HG03571 (cell line): ENCODE measurements around the gene CEACAM4.
"Not testable (repeated sequence)": the region's sequence is repeated elsewhere in the genome, so short reads cannot be mapped to it uniquely, and the experiment has no call there.

ENCODE experiments used
- ATAC-seq: cut with Tn5 transposase; IDR thresholded peaks from one replicate; pipeline ENCODE4 v1.9.1; 2021; ENCODE audit not compliant: unreplicated experiment

Gene CEACAM4

DNA sequence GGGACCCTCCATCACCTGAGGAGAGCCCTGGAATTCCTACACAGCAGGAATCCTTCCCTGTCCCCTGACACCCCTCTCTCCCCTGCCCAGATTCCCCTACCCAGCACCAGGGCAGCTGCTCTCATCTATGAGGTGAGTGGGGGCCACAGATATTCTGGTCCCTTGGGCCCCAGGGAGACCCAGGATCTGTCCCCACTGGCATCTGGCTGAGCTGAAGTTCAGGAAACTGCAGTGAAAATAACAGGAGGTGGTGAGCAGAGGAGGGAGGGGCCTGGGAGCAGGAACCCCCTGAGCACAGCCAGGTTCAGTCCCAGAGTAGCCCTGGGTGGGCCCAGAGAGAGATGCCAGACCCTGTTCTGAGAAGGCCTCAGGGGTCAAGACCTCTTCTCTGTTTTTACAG, 40.8 kb downstream of the CEACAM4 start:
- no peak for ATAC-seq

DNA sequence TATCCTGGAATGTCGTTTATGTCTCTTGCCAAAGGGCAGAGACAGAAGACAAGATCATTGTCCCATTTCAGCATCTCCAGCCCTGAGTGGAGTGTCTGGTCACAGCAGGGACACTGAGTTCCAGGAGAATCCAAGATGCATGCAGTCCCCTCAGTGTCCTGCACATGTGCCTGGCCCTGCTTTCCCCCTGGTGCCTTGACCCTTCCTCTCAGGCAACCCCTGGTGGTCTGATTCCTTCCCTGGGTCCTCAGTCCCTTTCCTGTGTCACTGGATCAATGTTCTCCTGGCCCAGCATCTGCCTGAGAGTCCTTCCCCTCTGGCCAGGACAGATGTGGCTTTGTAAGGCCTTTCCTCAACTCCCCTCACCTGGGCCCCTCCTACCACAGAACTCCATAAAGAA, 41.9 kb downstream of the CEACAM4 start:
- ATAC-seq: no peak

DNA sequence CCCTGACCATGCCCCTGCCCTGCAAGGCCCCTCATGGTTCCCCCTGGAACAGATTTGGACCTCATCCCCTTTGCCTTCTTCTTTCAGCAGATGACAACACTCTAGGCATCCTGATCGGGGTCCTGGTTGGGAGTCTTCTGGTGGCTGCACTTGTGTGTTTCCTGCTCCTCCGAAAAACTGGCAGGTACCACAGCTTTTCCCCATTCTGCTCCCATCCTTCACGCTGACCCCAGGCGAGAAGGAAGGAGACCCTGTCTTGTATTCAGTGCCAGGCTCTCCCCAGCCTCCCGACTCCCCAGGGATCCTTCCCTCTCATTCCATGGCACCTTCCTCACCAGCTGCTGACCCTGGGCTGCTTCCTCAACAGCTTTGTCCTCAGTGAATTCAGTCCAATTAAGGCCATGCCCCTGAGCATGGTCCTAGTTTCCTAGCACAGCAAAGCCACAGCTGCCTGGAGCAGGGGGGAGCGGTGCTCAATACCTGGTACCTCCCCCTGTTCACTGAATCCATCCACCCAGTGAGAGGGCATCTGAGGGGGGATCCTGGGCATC, 42.5 kb downstream of the CEACAM4 start:
- ATAC-seq: no peak

DNA sequence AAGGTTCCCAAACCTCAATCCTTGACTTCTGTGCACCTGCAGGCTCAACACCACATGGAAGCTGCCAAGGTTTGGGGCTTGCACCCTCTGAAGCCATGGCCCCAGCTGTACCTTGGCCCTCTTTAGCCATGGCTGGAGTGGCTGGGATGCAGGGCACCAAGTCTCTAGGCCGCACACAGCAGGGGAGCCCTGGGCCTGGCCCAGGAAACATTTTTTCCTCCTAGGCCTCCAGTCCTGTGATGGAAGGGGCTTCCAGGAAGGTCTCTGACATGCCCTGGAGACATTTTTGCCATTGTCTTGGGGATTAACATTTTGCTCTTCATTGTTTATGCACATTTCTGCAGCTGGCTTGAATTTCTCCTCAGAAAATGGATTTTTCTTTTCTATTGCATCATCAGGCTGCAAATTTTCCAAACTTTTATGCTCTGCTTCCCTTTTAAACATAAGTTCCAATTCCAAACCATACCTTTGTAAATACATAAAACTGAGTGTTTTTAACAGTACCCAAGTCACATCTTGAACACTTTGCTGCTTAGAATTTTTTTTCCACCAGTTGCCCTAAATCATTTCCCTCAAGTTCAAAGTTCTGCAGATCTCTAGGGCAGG, 44.2 kb downstream of the CEACAM4 start:
- ATAC-seq: not testable (repeated sequence)

DNA sequence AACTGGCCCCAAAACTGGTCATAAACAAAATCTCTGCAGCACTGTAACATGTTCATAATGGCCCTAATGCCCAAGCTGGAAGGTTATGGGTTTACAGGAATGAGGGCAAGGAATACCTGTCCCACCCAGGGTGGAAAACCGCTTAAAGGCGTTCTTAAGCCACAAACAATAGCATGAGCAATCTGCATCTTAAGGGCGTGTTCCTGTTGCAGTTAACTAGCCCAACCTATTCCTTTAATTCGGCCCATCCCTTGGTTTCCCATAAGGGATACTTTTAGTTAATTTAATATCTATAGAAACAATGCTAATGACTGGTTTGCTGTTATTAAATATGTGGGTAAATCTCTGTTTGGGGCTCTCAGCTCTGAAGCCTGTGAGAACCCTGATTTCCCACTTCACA, 45.8 kb downstream of the CEACAM4 start:
- ATAC-seq: not testable (repeated sequence)

DNA sequence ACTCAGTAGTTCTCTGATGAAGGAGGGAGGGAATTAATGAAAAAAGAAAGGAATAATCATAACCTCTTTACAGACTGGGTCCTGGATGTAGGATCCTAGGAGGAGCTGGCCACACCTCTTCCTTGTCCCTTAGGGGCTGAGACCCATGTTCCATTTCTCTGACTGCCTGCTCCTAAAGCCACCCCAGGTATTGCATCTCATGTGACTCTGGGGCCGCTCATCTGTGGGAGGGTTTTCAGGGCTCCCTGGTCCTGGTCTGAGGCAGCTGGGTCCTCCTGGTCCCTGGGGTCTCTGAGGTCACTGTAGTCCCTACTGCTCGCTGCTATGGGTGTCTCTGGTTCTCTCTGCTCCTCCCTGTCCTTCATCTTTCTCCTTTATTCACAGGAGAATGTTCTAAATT, 48.0 kb downstream of the CEACAM4 start:
- no peak for ATAC-seq

DNA sequence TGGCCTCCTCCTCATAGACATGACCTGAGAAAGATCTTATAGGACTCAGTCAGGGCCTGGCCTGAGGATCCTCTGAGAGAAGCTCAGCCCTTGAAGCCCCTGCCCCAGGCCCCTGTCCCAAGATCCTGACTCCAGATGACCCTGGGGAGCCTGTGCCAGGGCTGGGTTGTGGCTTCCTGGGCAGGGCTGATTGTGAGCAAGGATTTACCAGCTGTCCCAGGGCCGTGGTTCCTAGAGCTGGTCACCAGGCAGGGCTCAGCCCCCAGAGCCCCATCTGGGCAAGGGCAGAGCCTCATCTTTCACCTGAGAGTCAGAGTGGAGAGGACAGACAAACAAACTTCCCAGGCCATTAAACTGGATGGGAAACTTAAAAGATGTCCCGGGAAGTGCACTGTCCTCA, 49.0 kb downstream of the CEACAM4 start:
- no peak for ATAC-seq

DNA sequence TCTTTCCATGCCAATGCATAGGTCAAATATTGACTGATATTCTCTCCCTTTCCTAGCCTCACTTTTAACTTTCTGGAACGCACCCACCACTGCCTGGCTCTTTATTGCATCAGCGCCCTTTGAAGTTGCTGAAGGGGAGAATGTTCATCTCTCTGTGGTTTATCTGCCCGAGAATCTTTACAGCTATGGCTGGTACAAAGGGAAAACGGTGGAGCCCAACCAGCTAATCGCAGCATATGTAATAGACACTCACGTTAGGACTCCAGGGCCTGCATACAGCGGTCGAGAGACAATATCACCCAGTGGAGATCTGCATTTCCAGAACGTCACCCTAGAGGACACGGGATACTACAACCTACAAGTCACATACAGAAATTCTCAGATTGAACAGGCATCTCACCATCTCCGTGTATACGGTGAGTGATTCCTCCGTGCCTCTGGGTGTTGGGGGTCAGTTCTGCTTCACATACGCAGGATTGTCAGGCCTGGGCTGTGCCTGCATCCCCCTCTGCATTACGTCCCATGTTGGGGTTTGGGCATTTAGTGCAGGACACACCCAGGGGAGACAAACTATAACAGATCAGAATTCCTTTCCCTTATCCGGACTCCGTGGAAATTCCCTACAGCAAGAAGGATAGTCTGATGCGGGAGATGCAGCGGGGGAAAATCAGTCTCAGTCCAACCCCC, 49.6 kb downstream of the CEACAM4 start:
- no peak for ATAC-seq

DNA sequence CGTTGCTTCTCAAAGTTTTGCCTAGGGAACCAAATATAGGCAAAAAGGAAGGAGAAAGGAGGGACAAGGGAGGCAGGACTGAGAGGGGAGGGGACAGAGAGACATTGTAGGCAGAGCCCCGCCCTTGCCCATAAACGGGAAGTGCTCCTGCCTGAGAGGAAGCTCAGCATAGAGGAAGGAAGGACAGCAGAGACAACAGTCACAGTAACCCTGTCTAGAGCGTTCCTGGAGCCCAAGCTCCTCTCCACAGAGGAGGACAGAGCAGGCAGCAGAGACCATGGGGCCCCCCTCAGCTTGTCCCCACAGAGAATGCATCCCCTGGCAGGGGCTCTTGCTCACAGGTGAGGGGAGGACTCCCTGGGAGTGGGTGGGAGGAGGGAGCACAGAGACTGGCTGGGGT, 50.9 kb downstream of the CEACAM4 start, which contains the start of gene CEACAM21:
CEACAM21 (plus strand) TSS at position 169 of the 400 bp plus-strand sequence; CDS start at position 278, 109 bp downstream.
- no peak for ATAC-seq

DNA sequence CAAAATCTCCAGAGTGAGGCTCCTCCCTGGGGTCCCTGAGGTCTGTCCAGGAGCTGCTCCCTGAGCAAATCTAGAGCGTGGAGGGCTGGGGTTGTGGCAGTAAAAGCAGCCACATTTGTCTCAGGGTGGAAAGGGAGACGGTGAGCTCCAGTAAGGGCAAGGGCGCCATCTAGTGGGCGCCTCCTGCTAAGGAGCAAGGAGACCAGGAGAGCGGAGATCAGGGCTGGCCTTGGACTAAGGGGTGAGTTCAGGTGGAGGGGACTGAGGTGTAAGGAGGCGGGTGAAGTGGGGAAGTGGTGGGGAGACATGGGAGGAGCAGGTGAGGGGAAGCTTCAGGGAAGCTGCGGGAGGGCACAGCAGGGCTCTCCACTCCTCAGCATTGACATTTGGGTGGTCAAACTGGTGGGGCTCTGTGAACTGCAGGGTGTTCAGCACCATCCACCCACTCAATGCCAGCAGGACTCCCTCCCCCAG, 56.2 kb downstream of the CEACAM4 start:
- no peak for ATAC-seq

DNA sequence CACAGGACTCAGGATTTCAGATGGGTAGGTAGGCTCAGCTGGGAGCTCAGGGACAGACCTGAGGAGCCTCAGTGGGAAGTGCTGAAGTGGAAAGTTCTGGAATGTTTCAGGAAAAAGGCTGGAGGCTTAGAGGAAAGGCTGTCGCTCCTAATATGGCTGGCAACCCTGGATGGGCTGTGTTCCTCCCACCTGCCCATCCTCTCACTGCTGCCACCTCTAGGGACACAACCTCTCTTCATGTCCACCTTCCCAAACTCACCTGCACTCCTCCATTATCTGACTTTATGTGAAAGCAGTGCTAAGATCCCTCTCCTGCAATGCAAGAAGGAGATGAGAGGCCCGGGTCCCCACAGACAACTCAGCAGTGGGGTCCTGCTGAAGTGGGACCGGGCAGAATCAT, 56.7 kb downstream of the CEACAM4 start:
- no peak for ATAC-seq

DNA sequence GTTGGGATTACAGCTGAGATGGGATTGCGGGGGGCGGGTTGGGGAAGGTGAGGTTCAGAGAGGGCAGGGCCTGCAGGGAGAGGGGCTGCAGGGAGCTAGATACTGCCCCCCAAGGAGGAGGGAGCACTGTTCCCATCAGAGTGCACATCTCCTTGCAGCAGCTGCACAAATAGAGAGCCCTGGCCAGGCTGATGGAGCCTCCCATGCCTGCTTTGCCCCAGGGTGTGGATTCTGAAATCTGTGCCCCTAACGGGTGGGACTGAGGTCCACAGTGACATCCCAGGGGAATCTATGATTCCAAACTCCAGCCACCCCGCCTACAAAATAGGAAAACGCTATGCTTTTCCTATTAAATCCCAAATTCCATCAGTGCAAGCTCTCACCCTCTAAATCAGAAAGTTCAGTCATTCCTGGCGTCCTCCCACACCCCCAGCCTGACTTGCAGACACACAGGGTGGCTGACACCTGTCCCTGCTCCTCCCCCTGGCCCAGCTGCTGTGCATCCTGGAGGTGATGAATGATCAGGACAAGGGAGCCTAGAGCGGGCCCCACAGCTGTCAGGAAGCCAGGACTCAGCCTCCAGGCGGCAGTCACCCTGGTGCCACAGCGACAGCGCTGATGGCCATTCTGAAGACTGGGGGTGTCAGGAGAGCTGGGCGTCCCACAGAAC, 57.3 kb downstream of the CEACAM4 start:
- no peak for ATAC-seq
